HG03378 (cell line): ENCODE data around the gene CASP10.

Experiments
- ATAC-seq: cut with Tn5 transposase; IDR thresholded peaks from one replicate; pipeline ENCODE4 v1.9.1; 2021; ENCODE audit warnings: mild to moderate bottlenecking, moderate library complexity; ENCODE audit not compliant: unreplicated experiment

CASP10 gene

GRCh38 chr2:201257381-201257955 is 74.5 kb downstream of the CASP10 start:
- ATAC-seq, result peak; percentile 42

GRCh38 chr2:201257956-201258665 is 75.2 kb downstream of the CASP10 start:
- ATAC-seq, result peak; percentile 62

GRCh38 chr2:201258666-201259615 is 76.0 kb downstream of the CASP10 start:
- ATAC-seq, result no peak

GRCh38 chr2:201260302-201260800 is 77.4 kb downstream of the CASP10 start, which contains the start of gene CASP8:
Gene CASP8, plus strand, starts transcription at chr2:201260536. Its CDS starts 5,951 bp downstream, at chr2:201266487.
- peak; percentile 24 for ATAC-seq

GRCh38 chr2:201261471-201261870 is 78.5 kb downstream of the CASP10 start:
- ATAC-seq, result no peak

- no peak for ATAC-seq
These were observed 79.0 kb downstream of the CASP10 start for GRCh38 chr2:201261906-201262305.

- ATAC-seq, result no peak
These were observed 79.8 kb downstream of the CASP10 start for GRCh38 chr2:201262718-201263117.

- ATAC-seq, result no peak
These were observed 80.8 kb downstream of the CASP10 start for GRCh38 chr2:201263779-201264178.

GRCh38 chr2:201264472-201265173 is 81.7 kb downstream of the CASP10 start:
- no peak for ATAC-seq

- no peak for ATAC-seq
These were observed 83.7 kb downstream of the CASP10 start for GRCh38 chr2:201266629-201267028.

GRCh38 chr2:201267278-201268030 is 84.5 kb downstream of the CASP10 start:
- ATAC-seq, result no peak

- no peak for ATAC-seq
These were observed 86.8 kb downstream of the CASP10 start for GRCh38 chr2:201269764-201270163.

- no peak for ATAC-seq
These were observed 87.5 kb downstream of the CASP10 start for GRCh38 chr2:201270293-201271001.

- ATAC-seq, result no peak
These were observed 89.0 kb downstream of the CASP10 start for GRCh38 chr2:201271917-201272316.

GRCh38 chr2:201273330-201273983 is 90.5 kb downstream of the CASP10 start:
- ATAC-seq, result no peak

- ATAC-seq, result no peak
These were observed 92.1 kb downstream of the CASP10 start for GRCh38 chr2:201275069-201275468.

- ATAC-seq, result no peak
These were observed 93.0 kb downstream of the CASP10 start for GRCh38 chr2:201275990-201276389.

GRCh38 chr2:201276511-201276910 is 93.6 kb downstream of the CASP10 start:
- no peak for ATAC-seq
